ENCODE measurements around the gene KIAA0513. TPM values are rescaled to one million over a fixed set of nuclear protein-coding genes. Genes with fewer than 3 reads are reported as not detected.
"Not testable (repeated sequence)": the region's sequence is repeated elsewhere in the genome, so short reads cannot be mapped to it uniquely, and the experiment has no call there.

Gene KIAA0513
- total and polyA plus RNA-seq, 9 donors: 2.8 to 12.8 (median 7.1) TPM

DNA sequence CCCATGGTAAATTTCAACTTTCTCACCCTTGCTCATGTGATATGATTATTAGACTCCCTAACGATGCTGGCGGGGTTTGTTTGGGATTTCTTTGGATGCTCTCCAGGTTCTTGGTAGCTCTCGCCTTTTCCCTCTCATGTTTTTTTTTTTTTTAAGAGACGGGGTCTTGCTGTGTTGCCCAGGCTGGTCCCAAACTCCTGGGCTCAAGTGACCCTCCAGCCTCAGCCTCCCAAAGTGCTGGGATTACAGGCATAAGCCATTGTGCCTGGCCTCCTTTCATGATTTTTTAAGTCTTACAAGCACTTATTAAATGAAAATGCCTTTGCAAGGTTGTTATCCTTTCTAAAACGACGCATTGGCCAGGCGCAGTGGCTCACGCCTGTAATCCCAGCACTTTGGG is 24.1 kb downstream of the KIAA0513 start:
- no peaks in the 10 kb centered on the region for H3K9me3 ChIP-seq
- WGBS, 3 donors: 53 to 63% (median 56%) methylated on average over 8 of the region's 8 CpGs
- no peak overlapping the region for H3K4me3 ChIP-seq
- H3K4me1 ChIP-seq (ENCODE audit: insufficient read depth): peaks cover 8% of the 10 kb centered on the region
- intact Hi-C loops (cut with DNase I): no loop called here
- H3K36me3 ChIP-seq: no peaks in the 10 kb centered on the region
- no peak for TF ChIP-seq EP300 (IDR thresholded peaks at IDR 0.05)
- no peak for TF ChIP-seq CTCF (IDR thresholded peaks at IDR 0.05)
- H3K27me3 ChIP-seq: no peaks in the 10 kb centered on the region
- DNase-seq: no peak
- peak overlapping the region in 1 of 2 donors; percentile 8 for H3K27ac ChIP-seq

DNA sequence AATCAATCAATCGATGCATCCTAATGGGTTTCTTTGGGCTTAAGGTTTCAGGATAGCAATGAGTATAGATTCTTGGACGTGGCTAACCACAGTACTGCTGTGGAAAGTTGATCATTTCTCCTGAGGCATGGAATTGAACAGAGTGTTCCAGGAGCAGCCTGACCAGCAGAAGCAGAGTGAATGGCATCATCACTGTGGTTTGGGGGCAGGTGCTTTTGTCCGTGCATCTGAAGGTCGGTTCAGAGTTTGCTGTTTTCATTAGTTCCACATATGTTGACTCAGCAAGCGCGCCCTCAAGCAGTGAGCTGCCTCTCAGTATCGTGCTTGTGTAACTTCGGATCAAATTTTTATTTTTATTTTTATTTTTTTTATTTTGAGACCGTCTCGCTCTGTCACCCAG is 24.9 kb downstream of the KIAA0513 start:
- WGBS, 3 donors: 89 to 93% (median 91%) methylated on average over 10 of the region's 10 CpGs
- no peaks in the 10 kb centered on the region for H3K27me3 ChIP-seq
- H3K9me3 ChIP-seq: no peaks in the 10 kb centered on the region
- H3K27ac ChIP-seq: no peak overlapping the region
- TF ChIP-seq EP300 (IDR thresholded peaks at IDR 0.05) (no peak), POLR2A (IDR thresholded peaks at IDR 0.05) (no peak), CTCF (IDR thresholded peaks at IDR 0.05) (no peak)
- H3K4me3 ChIP-seq: no peak overlapping the region
- intact Hi-C loops (cut with DNase I): no loop called here
- no peaks in the 10 kb centered on the region for H3K36me3 ChIP-seq
- peaks cover 8% of the 10 kb centered on the region for H3K4me1 ChIP-seq (ENCODE audit: insufficient read depth)
- no peak for DNase-seq

- WGBS, 3 donors: 88 to 97% (median 93%) methylated on average over 3 of the region's 3 CpGs
- H3K36me3 ChIP-seq; H3K27me3 ChIP-seq; H3K4me3 ChIP-seq; intact Hi-C loops (cut with DNase I); H3K9me3 ChIP-seq; DNase-seq; H3K4me1 ChIP-seq (ENCODE audit: insufficient read depth); H3K27ac ChIP-seq: not testable (repeated sequence)
These were observed 26.7 kb downstream of the KIAA0513 start for GRCh38 chr16:85054321-85054720.

DNA sequence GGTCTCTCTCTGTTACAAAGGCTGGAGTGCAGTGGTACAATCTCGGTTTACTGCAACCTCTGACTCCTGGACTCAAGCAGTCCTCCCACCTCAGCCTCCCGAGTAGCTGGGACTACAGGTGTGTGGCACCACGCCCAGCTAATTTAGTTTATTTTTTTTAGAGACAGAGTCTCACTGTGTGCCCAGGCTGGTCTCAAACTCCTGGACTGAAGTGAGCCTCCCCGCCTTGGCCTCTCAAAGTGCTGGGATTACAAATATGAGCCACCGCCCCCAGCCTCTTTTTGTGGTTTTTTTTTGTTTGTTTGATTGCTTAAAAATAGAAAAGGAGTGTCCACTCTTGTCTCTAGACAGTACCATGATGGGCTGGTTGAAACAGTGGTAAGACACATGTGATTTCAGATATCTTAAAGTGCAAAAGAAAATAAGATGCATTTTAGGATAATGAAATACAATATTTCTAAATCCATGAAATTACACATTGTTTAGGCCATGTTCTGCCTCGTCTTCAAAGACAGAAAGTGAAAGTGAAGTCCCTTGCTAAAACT is 27.4 kb downstream of the KIAA0513 start:
- DNase-seq: no peak
- Histone ChIP-seq H3K27me3 (no peaks in the 10 kb centered on the region), H3K4me3 (peak overlapping the region; percentile 20), H3K9me3 (no peaks in the 10 kb centered on the region), H3K27ac (peak overlapping the region in 1 of 2 donors; percentile 45), H3K4me1 (ENCODE audit: insufficient read depth) (peaks cover 8% of the 10 kb centered on the region), H3K36me3 (no peaks in the 10 kb centered on the region)
- intact Hi-C loops (cut with DNase I): no loop called here
- WGBS, 3 donors: 48 to 49% (median 48%) methylated on average over 6 of the region's 6 CpGs
- TF ChIP-seq CTCF (IDR thresholded peaks at IDR 0.05): no peak

DNA sequence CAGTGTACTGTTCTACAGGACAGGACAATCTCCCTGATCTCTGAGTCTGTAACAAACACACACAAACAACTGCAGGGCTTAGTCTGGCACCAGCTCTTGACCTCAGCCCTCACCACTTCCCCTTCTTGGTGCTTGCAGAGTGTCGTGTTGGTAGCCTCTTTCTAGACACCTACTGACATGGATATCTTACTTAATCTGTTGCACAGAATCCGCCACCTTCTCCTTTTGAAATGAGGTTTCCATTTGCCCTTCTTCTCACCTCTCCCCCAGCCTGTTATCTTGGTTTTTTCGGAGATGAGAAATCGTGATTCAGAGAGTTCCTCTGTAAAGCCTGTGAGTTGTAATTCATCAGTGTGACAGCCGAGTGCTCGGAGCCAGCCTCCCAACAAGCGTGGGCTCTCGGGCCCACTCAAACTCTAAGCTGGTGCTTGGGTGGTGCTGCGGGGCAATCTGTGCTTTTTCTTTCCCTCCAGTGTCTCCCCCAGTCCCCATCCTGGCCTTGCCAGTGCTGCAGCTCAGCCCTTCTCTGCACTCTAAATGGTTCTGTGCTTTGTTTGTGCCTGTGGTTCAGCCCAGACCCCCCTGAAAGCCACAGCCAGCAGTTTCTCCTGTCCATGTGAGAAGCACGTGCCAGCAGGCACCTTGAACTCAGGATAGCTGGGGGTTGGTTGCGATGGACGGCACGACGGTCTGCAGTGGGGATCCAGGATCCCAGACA is 28.1 kb downstream of the KIAA0513 start:
- no peak for DNase-seq
- Histone ChIP-seq H3K27me3 (no peaks in the 10 kb centered on the region), H3K36me3 (no peaks in the 10 kb centered on the region), H3K4me1 (ENCODE audit: insufficient read depth) (peaks cover 6% of the 10 kb centered on the region), H3K4me3 (peak overlapping the region; percentile 20), H3K27ac (peak overlapping the region in 1 of 2 donors; percentile 45), H3K9me3 (no peaks in the 10 kb centered on the region)
- WGBS, 3 donors: 24 to 31% (median 25%) methylated on average over 14 of the region's 14 CpGs
- no peak for TF ChIP-seq CTCF (IDR thresholded peaks at IDR 0.05)
- TF ChIP-seq EP300 (IDR thresholded peaks at IDR 0.05): no peak
- no peak for TF ChIP-seq POLR2A (IDR thresholded peaks at IDR 0.05)
- intact Hi-C loops (cut with DNase I): no loop called here
